HepG2 (cell line): ENCODE data around the gene C1GALT1C1. TPM values are rescaled to one million over a fixed set of nuclear protein-coding genes. Genes with fewer than 3 reads are reported as not detected.

Source experiments
- HMGXB3 ChIP-seq: sonication (generic); formaldehyde crosslinking; IDR thresholded peaks from 2 replicates; pipeline ENCODE4 v1.4.0; 2020; ENCODE audit warnings: missing genetic modification reagents, borderline replicate concordance
- MIER2 ChIP-seq: IDR thresholded peaks from 2 replicates; pipeline ENCODE4 v1.6.1; 2016; ENCODE audit warnings: missing biosample characterization, missing genetic modification reagents
- MXD3 ChIP-seq: IDR thresholded peaks from 2 replicates; pipeline ENCODE4 v1.6.1; 2016; ENCODE audit warnings: mild to moderate bottlenecking, missing biosample characterization, missing genetic modification reagents
- NFIC ChIP-seq: IDR thresholded peaks from 2 replicates; pipeline ENCODE4 v1.6.1; 2012; ENCODE audit warnings: mild to moderate bottlenecking, low read length, inconsistent platforms
- NPAS2 ChIP-seq: sonication (generic); formaldehyde crosslinking; IDR thresholded peaks from 2 replicates; pipeline ENCODE4 v1.8.0; 2022; ENCODE audit warnings: mild to moderate bottlenecking, missing genetic modification reagents, borderline replicate concordance
- RNF219 ChIP-seq: sonication (generic); formaldehyde crosslinking; IDR thresholded peaks from 2 replicates; pipeline ENCODE4 v1.5.0; 2020; ENCODE audit warnings: mild to moderate bottlenecking, missing genetic modification reagents
- ZBTB40 ChIP-seq, 2 experiments: fragments of 450-650 bp in 1 of 2; sonication (generic) in 1 of 2; formaldehyde crosslinking in 1 of 2; IDR thresholded peaks; 2 replicates each; pipeline versions ENCODE4 v1.6.1 to v1.8.0; 2016 to 2022; ENCODE audit warnings: antibody characterized with exemption in 1 of 2, mild to moderate bottlenecking in 1 of 2, missing genetic modification reagents in 1 of 2
- ZNF138 ChIP-seq: sonication (generic); formaldehyde crosslinking; IDR thresholded peaks from 2 replicates; pipeline ENCODE4 v1.5.0; 2020; ENCODE audit warnings: mild to moderate bottlenecking, low read depth, missing genetic modification reagents
- ZNF3 ChIP-seq: IDR thresholded peaks from 2 replicates; pipeline ENCODE4 v1.7.0; 2017; ENCODE audit warnings: inconsistent platforms
- ZNF670 ChIP-seq: sonication (generic); formaldehyde crosslinking; IDR thresholded peaks from 2 replicates; pipeline ENCODE4 v1.8.0; 2022; ENCODE audit warnings: mild to moderate bottlenecking, missing genetic modification reagents, borderline replicate concordance
- ZNF776 ChIP-seq: sonication (generic); formaldehyde crosslinking; IDR thresholded peaks from 2 replicates; pipeline ENCODE4 v1.4.0; 2020; ENCODE audit warnings: mild to moderate bottlenecking, missing genetic modification reagents
- polyA plus RNA-seq, 8 experiments: library from polyadenylated mRNA; depleted of rRNA in 3 of 8; stranded (reverse) in 7 of 8; unstranded in 1 of 8; fragments of >200 nt; fragmentation: Illumina TruSeq in 4 of 8; extraction: Trizol in 4 of 8; gene quantifications; 2 replicates each; pipeline versions ENCODE4 v1.2.1 to v1.2.3, GENCODE V29; 2011 to 2016; ENCODE audit warnings: low read depth in 4 of 8, missing spikeins in 1 of 8, mixed read lengths in 1 of 8; ENCODE audit not compliant: insufficient read depth in 1 of 8
- total RNA-seq, 5 experiments: library from RNA; depleted of rRNA; stranded (reverse); fragments of >200 nt; fragmentation: Illumina TruSeq; extraction: Trizol; gene quantifications; 2 replicates each; pipeline ENCODE4 v1.2.3, GENCODE V29; 2016; ENCODE audit warnings: low read depth in 1 of 5

C1GALT1C1 gene
- total and polyA plus RNA-seq, 2 of the 13 experiments (the other 11 are each of a cell fraction or from before 2014, with no cell fraction given): 26.3 to 31.9 TPM

- TF ChIP-seq HMGXB3 (no peak), RNF219 (CRISPR knock-in tag) (no peak), ZBTB40 (IDR thresholded peaks at IDR 0.05) (no peak), ZBTB40 (CRISPR knock-in tag; IDR thresholded peaks at IDR 0.05) (no peak), NPAS2 (CRISPR knock-in tag) (no peak), MIER2 (CRISPR knock-in tag) (no peak), ZNF138 (CRISPR knock-in tag) (no peak), MXD3 (CRISPR knock-in tag) (no peak), ZNF3 (no peak), NFIC (no peak), ZNF670 (no peak), ZNF776 (CRISPR knock-in tag) (no peak)
Observed at GRCh38 chrX:120629667-120630537, at the start of gene C1GALT1C1 (continued).
